Jurkat, Clone E6-1 (cell line): ENCODE results near the gene SRSF2.
"Not testable (repeated sequence)": the region's sequence is repeated elsewhere in the genome, so short reads cannot be mapped to it uniquely, and the experiment has no call there.

Experiments
- DNase-seq: peaks from one replicate; pipeline ENCODE4 v3.0.0-alpha.2; 2011; ENCODE audit warnings: low read depth, low spot score
- H3K4me3 ChIP-seq: 2 replicates; pipeline ENCODE4 v1.5.1; 2011; ENCODE audit warnings: mild to moderate bottlenecking, low read length, control low read depth, moderate library complexity

Gene SRSF2

GRCh38 chr17:76707985-76708807, 28.9 kb downstream of the SRSF2 start:
- no peak for DNase-seq

GRCh38 chr17:76706817-76707216, 30.3 kb downstream of the SRSF2 start:
- DNase-seq = no peak
- no peak overlapping the region for H3K4me3 ChIP-seq

More at GRCh38 chr17:76707985-76708807, 28.9 kb downstream of the SRSF2 start:
- no peak overlapping the region for H3K4me3 ChIP-seq

DNA sequence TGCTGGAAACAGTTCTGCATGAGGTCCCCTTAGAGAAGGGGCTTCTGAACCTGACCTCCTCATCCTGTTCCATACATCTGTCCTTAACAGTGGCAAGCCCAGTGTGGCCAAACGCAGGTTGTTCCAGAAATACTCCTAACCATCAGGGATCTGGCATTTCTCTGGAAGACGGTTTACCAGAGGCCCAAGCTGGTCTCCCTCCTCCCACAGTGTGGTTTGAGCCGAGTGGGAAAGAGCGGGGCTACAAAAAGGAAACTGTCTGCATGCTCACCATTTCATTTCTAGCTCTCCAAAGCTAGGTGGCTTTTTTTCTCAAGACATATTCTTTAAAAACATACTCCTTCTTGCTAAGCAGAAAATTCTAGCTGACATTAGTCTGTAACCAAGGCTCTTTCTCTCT, 32.3 kb downstream of the SRSF2 start:
- H3K4me3 ChIP-seq = no peak overlapping the region
- no peak for DNase-seq

GRCh38 chr17:76702941-76703637, 34.0 kb downstream of the SRSF2 start:
- DNase-seq = no peak
- H3K4me3 ChIP-seq = no peak overlapping the region

DNA sequence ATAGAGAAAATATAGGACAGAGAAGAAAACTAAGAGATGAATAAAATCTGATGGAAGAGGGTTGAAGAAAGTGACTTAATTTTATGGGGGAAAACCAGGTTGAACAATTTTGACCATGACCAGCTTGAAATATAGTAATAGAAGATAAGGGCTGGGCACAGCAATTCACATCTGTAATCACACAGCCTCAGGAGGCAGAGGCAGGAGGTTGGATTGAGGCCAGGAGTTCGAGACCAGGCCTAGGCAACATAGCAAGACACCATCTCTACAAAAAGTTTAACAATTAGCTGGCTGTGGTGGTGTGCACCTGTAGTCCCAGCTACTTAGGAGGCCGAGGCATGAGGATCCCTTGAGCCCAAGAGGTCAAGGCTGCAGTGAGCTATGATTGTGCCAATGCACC, 35.1 kb downstream of the SRSF2 start:
- H3K4me3 ChIP-seq = no peak overlapping the region
- DNase-seq = no peak

GRCh38 chr17:76701471-76701967, 35.6 kb downstream of the SRSF2 start:
- no peak overlapping the region for H3K4me3 ChIP-seq
- DNase-seq = no peak

GRCh38 chr17:76700617-76701470, 36.3 kb downstream of the SRSF2 start:
- DNase-seq = no peak
- H3K4me3 ChIP-seq = no peak overlapping the region

DNA sequence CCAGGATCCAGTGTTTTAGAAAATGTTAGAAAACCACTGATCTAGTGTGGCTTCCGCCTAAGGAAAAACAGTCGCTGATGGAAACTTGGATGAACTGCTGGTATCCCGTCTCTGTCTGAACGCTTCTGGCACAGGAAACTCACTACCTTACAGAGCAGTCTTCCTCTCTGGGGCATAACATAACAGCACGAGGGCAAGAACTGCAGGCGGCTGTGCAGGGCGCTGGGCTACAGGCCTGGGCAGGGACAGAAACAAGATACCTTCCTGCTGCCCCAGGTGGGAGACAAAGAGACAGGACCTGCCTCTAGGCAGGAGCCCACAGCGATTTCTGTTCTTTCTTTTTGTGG, 36.9 kb downstream of the SRSF2 start:
- DNase-seq = no peak
- H3K4me3 ChIP-seq = no peak overlapping the region

GRCh38 chr17:76698466-76698977, 38.6 kb downstream of the SRSF2 start:
- not testable (repeated sequence) for H3K4me3 ChIP-seq, DNase-seq

- DNase-seq = no peak
- H3K4me3 ChIP-seq = no peak overlapping the region
Observed at GRCh38 chr17:76697702-76698465, 39.2 kb downstream of the SRSF2 start.

- H3K4me3 ChIP-seq = no peak overlapping the region
- no peak for DNase-seq
Observed at GRCh38 chr17:76696763-76697701, 40.1 kb downstream of the SRSF2 start.

GRCh38 chr17:76695059-76695831, 41.9 kb downstream of the SRSF2 start:
- no peak overlapping the region for H3K4me3 ChIP-seq
- DNase-seq = no peak

DNA sequence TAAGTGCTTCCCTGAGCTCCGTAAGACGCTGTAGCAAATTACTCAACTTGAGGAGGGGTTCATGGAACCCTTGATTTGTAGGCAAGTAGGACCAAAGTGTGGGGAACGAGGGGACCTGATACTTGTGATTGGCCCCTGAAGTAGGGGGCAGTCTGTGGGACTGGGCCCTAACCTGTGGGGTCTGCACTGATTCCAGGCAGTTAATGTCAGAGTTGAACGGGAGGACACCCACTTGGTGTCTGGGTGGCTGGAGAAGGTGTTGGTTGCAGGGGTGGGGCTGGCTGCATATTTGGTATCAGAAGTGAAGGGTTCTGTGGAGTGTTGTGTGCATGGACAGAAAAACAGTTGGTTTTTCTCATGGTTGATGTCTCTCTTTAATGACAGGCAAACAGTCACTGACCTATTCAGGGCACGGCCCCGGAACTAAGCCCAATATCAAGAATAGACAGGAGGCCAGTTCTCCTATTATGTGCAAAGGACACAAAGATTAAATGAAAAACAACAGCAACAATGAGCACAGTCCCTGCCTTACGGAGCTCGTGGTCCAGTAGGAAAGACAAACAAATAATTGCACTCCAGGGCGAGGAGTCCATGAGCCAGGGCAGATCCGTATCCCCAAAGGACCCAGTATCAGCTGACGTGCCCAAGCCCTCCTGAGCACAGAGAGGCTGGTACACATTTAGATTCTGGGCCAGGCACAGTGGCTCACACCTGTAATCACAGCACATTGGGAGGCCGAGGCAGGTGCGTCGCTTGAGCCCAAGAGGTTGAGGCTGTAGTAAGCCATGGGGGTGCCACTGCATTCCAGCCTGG, 45.5 kb downstream of the SRSF2 start:
- DNase-seq = no peak
- no peak overlapping the region for H3K4me3 ChIP-seq

DNA sequence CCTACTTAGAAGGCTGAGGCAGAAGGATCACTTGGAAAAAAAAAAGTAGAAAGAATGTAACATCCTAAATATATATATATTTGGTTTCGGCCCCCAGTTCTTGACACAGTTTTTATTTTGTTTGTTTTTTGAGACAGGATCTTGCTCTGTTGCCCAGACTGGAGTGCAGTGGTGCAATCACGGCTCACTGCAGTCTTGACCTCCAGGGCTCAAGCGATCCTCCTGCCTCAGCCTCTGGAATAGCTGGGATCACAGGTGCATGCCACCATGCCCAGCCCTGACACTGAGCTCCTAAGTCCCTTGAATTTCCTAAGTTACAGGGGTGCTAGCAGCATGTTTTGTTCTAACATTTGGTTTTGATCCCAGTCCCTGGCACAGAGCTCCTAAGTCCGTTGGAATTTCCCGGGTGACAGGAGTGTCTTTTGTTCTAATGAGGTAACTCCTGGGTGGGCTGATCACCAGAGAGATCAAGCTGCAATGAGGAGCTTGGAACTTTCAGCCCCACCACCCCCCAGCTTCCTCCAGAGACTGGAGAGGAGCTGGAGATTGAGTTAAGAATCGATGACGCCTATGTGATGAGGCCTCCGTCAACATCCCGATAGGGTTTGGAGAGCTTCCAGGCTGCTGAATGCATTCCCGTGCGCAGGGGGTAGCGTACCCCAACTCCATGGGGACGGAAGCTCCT, 46.4 kb downstream of the SRSF2 start:
- DNase-seq = no peak
- H3K4me3 ChIP-seq = no peak overlapping the region

DNA sequence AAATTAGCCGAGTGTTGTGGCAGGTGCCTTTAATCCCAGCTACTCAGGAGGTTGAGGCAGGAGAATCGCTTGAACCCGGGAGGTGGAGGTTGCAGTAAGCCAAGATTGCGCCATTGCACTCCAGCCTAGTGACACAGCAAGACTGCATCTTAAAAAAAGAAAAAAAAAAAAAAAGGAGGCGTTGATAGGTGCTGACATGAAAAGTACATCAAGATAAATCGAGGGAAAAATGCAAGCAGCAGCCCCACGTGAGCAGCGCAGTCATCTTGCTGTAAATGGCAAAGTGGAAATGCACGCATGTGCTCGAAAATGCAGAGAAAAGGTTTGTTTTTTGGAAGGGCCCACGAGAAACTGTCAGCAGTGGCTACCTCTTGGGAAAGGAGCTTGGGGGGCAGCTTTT, 47.3 kb downstream of the SRSF2 start:
- no peak for DNase-seq
- no peak overlapping the region for H3K4me3 ChIP-seq

- no peak for DNase-seq
- no peak overlapping the region for H3K4me3 ChIP-seq
Observed at GRCh38 chr17:76688165-76688622, 48.9 kb downstream of the SRSF2 start.
